Stimulated activated CD4-positive, alpha-beta T cell treated with anti-CD3 and anti-CD28 coated beads, Interleukin-1b, Interleukin-23, amount 100 ng/mL, for 48 hours (primary cell): ENCODE data around the gene URB2.

Experiments used
- DNase-seq: peaks from one replicate; pipeline ENCODE4 v3.0.0-alpha.2; 2020

The URB2 gene

DNA sequence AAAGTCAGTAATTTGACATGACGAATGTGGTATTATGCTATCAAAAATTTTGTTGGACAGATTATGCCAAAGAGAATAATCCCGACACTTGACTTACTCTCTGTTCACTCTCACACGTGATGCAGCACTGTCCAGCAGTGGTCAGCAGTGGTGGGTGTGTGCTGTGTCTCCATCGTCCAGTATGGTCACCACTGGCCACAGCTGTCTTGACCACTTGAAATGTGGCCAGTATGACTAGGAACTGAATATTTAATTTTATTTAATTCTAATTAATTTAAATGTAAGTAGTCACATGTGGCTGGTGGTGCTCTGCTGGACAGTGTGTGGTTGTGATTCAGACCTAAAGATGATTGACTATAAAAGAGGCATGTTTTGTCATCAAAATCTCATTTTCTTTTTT lies 24.0 kb downstream of the URB2 start:
- DNase-seq = no peak

DNA sequence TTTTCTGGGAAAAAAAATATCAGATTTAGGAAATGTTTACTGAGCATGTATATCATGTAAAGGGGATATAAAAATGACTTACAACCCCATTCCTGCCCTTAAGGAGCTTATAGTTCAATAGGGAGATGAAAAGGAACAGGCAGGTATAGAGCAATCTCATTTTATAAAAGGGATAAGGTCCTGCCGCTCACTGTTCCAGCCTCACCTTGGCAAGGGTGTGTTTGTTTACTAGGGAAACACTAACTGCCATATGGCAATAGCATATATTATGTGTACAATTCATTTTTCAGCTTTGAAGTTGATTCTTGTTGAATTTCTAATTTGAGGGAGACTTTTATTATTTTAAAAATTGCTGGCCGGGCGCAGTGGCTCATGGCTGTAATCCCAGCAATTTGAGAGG lies 25.5 kb downstream of the URB2 start:
- DNase-seq = no peak

DNA sequence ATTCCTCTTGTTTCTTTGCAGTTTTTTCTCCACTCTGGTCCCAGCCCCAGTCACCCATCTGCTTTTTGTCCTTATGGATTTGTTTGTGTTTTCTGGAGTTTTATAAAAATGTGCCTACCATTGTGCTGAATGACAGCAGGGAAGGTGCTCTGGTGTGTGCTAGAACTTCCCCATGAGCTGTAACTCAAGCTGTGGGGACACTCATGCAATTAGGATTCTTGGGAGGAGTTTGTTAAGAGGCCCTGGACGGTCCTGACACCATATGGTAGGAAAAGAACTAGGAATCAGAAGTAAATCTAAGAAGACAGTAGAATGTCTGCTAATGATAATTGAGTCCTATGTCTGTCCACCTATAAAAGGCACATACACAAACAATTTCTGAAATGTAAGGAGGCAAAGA lies 27.4 kb downstream of the URB2 start:
- no peak for DNase-seq

- no peak for DNase-seq
Measured at GRCh38 chr1:229655781-229656180, 29.7 kb downstream of the URB2 start.

DNA sequence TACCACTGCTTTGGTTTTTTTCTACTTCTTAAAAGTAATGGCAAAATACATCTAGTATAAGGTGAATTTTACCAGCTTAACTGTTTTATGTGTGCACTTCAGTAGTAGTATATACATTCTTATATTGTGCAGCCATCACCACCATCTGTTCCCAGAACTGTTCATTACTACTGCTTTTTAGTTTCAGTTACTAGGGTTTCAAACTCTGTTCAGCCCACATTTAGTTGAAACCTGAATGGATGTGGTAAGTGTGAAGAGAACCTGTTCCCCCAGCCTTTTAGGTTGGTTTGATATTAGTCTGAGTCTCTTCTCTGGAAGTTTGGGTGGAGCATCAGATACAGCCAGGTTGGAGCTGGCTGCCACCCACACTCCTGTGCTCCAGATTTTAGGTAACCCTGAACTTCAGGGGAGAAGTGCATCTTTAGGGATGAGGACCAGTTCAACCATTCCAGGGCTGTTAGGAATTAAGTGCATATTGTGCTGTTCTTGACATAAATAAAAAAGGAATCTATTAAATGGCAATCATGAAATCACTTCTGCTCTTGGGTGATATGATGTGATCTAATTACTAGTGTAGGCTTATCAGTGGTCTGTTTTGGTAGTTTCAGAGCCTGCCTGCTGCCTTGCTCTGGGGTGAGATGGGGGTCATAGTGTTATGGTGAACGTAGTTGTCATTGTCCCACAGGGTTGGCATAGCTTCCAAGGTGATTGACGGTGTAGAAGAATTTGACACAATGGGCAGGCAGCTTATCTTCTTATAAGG lies 32.1 kb downstream of the URB2 start:
- DNase-seq = no peak

- peak; percentile 67 for DNase-seq
Measured at GRCh38 chr1:229661022-229661877, 35.2 kb downstream of the URB2 start.

- DNase-seq = no peak
Measured at GRCh38 chr1:229661897-229662296, 35.9 kb downstream of the URB2 start.

DNA sequence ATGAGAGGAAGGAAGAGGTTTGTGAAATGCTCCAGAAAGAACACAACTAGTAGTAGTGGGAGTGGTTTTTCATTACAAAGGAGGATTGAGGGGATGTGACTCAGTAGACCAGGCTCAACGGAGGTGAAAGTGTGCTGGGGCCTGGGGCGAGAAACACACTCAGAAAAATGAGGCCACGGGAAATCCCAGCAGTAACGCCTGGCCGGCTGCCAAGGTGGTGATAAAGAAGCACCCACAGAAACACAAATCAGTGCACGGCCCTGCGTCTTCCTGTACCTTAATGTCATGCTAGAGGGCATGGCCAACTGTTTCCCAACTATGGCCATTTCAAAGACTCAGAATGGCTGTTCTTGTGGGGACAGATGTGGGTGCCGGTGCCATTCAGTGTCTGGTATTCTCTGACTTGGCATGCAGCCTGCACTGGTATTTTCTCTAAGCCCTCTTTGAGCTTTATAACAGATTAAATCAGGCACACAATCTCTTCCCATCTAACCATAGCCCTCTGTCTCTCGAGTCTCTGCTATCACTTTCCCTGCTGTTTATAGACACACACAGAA lies 38.2 kb downstream of the URB2 start:
- peak; percentile 91 for DNase-seq

- no peak for DNase-seq
Measured at GRCh38 chr1:229665912-229666558, 40.0 kb downstream of the URB2 start.

- DNase-seq = no peak
Measured at GRCh38 chr1:229666585-229666984, 40.5 kb downstream of the URB2 start.

DNA sequence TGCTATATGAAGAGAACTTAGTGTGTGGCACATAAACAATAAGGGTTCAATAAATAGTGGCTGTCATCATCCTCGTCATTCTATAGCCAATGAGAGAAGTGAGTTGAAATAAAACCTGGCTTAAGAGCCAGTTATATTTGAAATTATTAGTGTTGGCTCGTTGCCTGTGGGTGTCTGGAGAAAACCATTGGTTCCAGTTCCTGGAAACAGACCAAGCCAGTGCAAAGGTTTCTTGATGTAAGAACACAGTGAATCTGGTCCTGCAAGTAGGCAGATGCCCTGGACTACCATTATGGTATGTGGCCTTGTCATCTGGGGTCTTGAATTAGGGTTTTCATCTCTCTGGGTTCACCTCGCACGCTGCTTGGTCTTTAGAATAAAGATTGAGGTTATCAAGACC lies 43.3 kb downstream of the URB2 start:
- DNase-seq = no peak

DNA sequence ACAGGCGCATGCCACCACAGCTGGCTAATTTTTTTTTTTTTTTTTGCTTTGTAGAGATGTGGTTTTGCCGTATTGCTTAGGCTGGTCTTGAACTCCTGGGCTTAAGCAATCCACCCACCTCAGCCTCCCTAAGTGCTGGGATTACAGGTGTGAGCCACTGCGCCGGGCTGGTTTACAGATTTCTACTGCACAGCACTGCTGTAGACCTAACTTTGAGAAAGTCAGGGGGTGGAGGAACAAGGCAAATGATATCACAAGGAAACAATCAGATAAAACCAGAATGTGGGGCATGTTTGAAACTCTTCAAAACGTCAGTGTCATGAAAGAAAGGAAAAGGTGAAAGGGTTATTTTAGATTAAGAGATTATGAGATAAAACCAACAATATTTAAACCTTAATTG lies 45.3 kb downstream of the URB2 start:
- no peak for DNase-seq

GRCh38 chr1:229672246-229672645 lies 46.2 kb downstream of the URB2 start:
- no peak for DNase-seq

- DNase-seq = no peak
Measured at GRCh38 chr1:229674042-229674441, 48.0 kb downstream of the URB2 start.

DNA sequence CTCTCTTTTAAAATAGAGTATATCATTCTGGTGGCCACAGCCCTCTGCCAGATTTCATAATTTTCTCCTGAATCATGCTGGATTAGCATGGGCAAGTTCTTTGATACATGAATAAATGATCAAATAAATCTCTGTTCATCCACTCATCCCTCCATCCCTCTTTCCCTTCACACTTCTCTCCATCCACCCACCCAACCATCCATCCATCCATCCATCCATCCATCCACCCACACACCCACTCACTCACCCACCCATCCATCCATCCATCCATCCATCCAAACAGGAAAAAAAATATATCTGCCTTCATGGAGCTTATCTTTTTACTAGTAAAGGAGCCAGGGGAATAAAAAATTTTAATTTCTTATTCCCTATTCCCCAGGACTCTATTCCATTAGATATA lies 49.3 kb downstream of the URB2 start:
- DNase-seq = no peak

DNA sequence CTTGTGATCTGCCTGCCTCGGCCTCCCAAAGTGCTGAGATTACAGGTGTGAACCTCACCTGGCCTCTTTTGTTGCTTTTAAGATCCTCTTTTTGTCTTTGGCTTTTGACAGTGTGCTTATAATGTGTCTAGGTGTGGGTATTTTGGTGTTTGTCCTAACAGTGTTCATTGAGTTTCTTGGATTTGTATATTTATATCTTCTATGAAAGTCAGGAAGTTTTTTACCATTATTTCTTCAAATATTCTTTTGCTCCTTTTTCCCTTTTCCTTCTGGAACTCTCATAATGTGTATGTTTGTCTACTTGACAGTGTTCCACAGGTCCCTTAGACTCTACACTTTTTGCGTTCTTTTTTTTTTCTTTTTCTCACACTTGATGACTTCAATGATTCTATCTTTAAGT lies 59.1 kb downstream of the URB2 start:
- no peak for DNase-seq

DNA sequence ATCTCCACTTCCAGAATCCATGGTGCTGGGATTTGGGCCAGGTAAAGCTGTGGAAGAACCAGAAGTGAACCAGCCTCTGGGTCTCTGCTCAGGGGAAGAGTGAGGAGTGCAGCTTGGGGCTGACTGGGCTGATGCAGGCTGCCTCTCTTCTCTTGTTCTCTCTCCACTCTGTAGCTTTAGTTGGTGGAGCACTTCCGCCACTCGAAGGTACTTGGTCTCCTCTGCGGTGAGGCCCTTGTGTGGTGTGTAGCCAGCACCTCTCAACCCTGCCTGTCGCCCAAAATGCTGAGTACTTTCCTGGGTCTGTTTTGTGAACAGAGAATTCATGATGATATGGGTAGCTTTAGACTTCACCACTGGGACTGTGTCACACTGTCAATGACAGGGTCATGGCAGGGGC lies 63.2 kb downstream of the URB2 start:
- DNase-seq = no peak

DNA sequence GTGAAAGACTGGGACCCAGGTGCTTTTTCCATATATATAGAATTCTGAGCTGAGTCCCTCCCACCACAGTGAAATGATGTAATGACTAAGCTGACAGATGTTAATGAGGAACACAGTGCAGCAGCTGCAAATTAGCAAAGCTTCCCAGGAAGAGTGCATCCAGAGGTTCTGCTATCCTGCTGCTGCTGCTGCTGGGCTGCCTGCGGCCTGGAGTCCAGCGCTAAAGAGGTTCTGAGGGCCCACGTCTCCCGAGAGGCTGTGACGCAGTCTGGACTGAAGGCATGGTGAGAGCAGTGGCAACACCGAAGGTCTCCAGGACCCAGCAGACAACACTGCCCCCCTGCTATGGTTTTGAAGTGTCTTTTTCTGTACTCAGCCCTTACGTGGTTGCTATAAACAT lies 63.9 kb downstream of the URB2 start:
- no peak for DNase-seq

DNA sequence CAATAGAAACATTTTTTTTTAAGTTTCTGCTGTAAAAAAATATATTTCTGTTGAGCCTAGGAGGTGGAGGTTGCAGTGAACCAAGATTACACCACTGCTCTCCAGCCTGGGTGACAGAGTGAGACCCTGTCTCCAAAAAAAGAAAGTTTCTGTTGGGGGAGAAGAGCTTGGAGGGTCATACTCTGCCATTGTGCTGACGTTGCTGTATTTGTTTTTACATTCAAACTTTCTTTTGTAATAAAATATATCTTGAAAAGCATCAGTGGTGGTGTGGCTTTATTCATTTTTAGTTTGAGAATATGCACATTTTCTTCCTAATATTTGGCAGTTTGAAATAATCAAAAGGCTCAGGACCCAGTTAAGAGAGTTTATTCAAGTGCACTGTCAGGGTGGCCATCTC lies 64.6 kb downstream of the URB2 start:
- no peak for DNase-seq

DNA sequence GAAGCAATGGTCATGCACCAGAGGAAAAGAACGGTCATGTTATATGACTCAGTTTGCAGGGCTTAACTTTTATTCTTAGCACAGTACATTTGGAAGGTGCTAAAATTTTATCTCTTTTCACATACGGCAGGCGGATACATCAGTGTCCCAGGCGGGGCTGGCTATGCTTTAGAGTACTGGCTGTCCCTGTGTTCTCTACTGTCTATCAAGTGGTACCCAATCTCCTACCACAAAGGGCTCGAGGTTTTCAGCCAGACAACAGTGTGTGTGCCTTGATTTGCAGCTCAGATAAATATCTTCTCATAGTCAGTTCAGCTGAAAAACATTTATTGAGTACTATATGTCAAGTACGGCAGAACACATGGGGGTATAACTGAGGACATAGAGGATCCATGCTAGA lies 65.3 kb downstream of the URB2 start:
- DNase-seq = no peak

- DNase-seq = no peak
Measured at GRCh38 chr1:229693129-229693900, 67.3 kb downstream of the URB2 start.

GRCh38 chr1:229694053-229694693 lies 68.1 kb downstream of the URB2 start:
- DNase-seq = no peak
